GM12878 (cell line): ENCODE data around the gene CD68. TPM values are rescaled to one million over a fixed set of nuclear protein-coding genes. Genes with fewer than 3 reads are reported as not detected.

Source experiments
- ATAC-seq: fragments of 200-7000 bp; cut with Tn5 transposase; 3 replicates; pipeline ENCODE4 v1.9.1; 2020; ENCODE audit warnings: mild to moderate bottlenecking, moderate library complexity
- BruUV-seq: library from RNA; stranded (reverse); fragments of 400-500 nt; replicated peaks from 2 replicates; lab custom pipeline; 2021; lab: Mats Ljungman, UMichigan
- CTCF ChIA-PET: fragments of 300-600 bp; sonication (Branson Sonifier 250); formaldehyde crosslinking; extraction: SDS; loops from one replicate; lab custom pipeline; 2021; ENCODE audit warnings: inconsistent platforms; lab: Yijun Ruan, JAX
- POLR2A ChIA-PET: fragments of 350-600 bp; formaldehyde crosslinking; extraction: SDS; loops from one replicate; lab custom pipeline; 2021; ENCODE audit warnings: inconsistent platforms; lab: Charles Lee
- RAD21 ChIA-PET: fragments of 300-600 bp; sonication (Branson Sonifier 250); formaldehyde crosslinking; loops from one replicate; lab custom pipeline; 2023; ENCODE audit warnings: antibody characterized with exemption; ENCODE audit not compliant: unreplicated experiment; lab: Charles Lee
- SMC1A ChIA-PET: fragments of 300-600 bp; sonication (Branson Sonifier 250); formaldehyde crosslinking; loops from one replicate; lab custom pipeline; 2023; ENCODE audit not compliant: unreplicated experiment, uncharacterized antibody; lab: Charles Lee
- DNase-seq: peaks from one replicate; pipeline ENCODE4 v3.0.0-alpha.2; 2011; ENCODE audit warnings: low read depth, low spot score
- FAIRE-seq: peaks from 3 replicates; lab custom pipeline; 2011; peaks lifted over from hg19 to GRCh38; lab: Jason Lieb, UNC
- H2AFZ ChIP-seq: 2 replicates; pipeline ENCODE4 v1.6.0; 2011; ENCODE audit warnings: low read depth, low read length, control low read depth; ENCODE audit not compliant: control insufficient read depth
- H3K27ac ChIP-seq: 2 replicates; pipeline ENCODE4 v1.5.1; 2011; ENCODE audit warnings: control low read depth; ENCODE audit not compliant: control insufficient read depth, insufficient read depth
- H3K27me3 ChIP-seq, 2 experiments: replicated peaks in 1 of 2; 2 replicates each; pipeline versions ENCODE4 v1.6.0 to v1.6.1; 2011; ENCODE audit warnings: low read length in 1 of 2; ENCODE audit not compliant: control insufficient read depth in 2 of 2, insufficient read depth in 2 of 2
- H3K36me3 ChIP-seq, 2 experiments: 2 replicates each; pipeline ENCODE4 v1.5.1; 2011; ENCODE audit warnings: low read length in 1 of 2; ENCODE audit not compliant: control insufficient read depth in 2 of 2, insufficient read depth in 2 of 2
- H3K4me1 ChIP-seq: 2 replicates; pipeline ENCODE4 v1.6.1; 2011; ENCODE audit warnings: mild to moderate bottlenecking, low read length, moderate library complexity, mixed read lengths; ENCODE audit not compliant: control insufficient read depth, insufficient read depth
- H3K4me2 ChIP-seq: 2 replicates; pipeline ENCODE4 v1.6.0; 2011; ENCODE audit warnings: control low read depth; ENCODE audit not compliant: control insufficient read depth, insufficient read depth
- H3K4me3 ChIP-seq: fragments of 200-600 bp; sonication (generic); 2 replicates; pipeline ENCODE4 v1.5.1; 2016
- H3K79me2 ChIP-seq: 2 replicates; pipeline ENCODE4 v1.6.0; 2011; ENCODE audit warnings: low read length; ENCODE audit not compliant: control insufficient read depth, insufficient read depth
- H3K9ac ChIP-seq: 2 replicates; pipeline ENCODE4 v1.8.0; 2011; ENCODE audit warnings: low read length, control low read depth, mixed read lengths; ENCODE audit not compliant: control insufficient read depth, insufficient read depth
- H3K9me3 ChIP-seq: replicated peaks from 3 replicates; pipeline ENCODE4 v1.5.1; 2011; ENCODE audit warnings: mild to moderate bottlenecking, low read length; ENCODE audit not compliant: control insufficient read depth, insufficient read depth
- H4K20me1 ChIP-seq: 2 replicates; pipeline ENCODE4 v1.6.0; 2011; ENCODE audit not compliant: control insufficient read depth, insufficient read depth
- BCL3 ChIP-seq: IDR thresholded peaks from 2 replicates; pipeline ENCODE4 v1.6.1; 2011; ENCODE audit warnings: borderline replicate concordance, low read depth, mild to moderate bottlenecking, moderate library complexity, low read length; ENCODE audit not compliant: insufficient read depth, poor library complexity, severe bottlenecking
- BRCA1 ChIP-seq: IDR thresholded peaks from 2 replicates; pipeline ENCODE4 v1.6.1; 2011; ENCODE audit warnings: low read depth, low read length, improper control_type of control experiment
- EP300 ChIP-seq, 2 experiments: fragments of 150-350 bp in 1 of 2; IDR thresholded peaks; 2 replicates each; pipeline ENCODE4 v1.6.1; 2011 to 2012; ENCODE audit warnings: low read depth in 2 of 2, low read length in 2 of 2, borderline replicate concordance in 1 of 2, improper control_type of control experiment in 1 of 2, inconsistent platforms in 1 of 2; ENCODE audit not compliant: control insufficient read depth in 1 of 2
- EZH2 ChIP-seq: IDR thresholded peaks from 2 replicates; pipeline ENCODE4 v1.6.1; 2012; ENCODE audit warnings: low read depth, mild to moderate bottlenecking, control low read depth, inconsistent platforms, low read length, borderline replicate concordance; ENCODE audit not compliant: control insufficient read depth
- HDAC6 ChIP-seq: fragments of 200-600 bp; sonication (generic); IDR thresholded peaks from one replicate; pipeline ENCODE4 v1.8.0; 2017; ENCODE audit warnings: antibody characterized with exemption; ENCODE audit not compliant: unreplicated experiment
- JUNB ChIP-seq: IDR thresholded peaks from 2 replicates; pipeline ENCODE4 v1.6.1; 2016; ENCODE audit warnings: antibody characterized with exemption, mild to moderate bottlenecking
- KLF5 ChIP-seq: fragments of 450-650 bp; IDR thresholded peaks from 2 replicates; pipeline ENCODE4 v1.6.1; 2014; ENCODE audit warnings: mild to moderate bottlenecking; ENCODE audit not compliant: partially characterized antibody
- NBN ChIP-seq: fragments of 450-650 bp; IDR thresholded peaks from 2 replicates; pipeline ENCODE4 v1.6.1; 2016
- NR2C1 ChIP-seq: fragments of 450-650 bp; IDR thresholded peaks from 2 replicates; pipeline ENCODE4 v1.6.1; 2017; ENCODE audit warnings: antibody characterized with exemption, mild to moderate bottlenecking, moderate library complexity
- SUPT20H ChIP-seq: IDR thresholded peaks from 2 replicates; pipeline ENCODE4 v1.6.1; 2011; ENCODE audit warnings: low read depth, mild to moderate bottlenecking, low read length, moderate library complexity, borderline replicate concordance; ENCODE audit not compliant: control insufficient read depth
- SUZ12 ChIP-seq: fragments of 200-600 bp; sonication (generic); IDR thresholded peaks from one replicate; pipeline ENCODE4 v1.6.1; 2018; ENCODE audit warnings: antibody characterized with exemption, mild to moderate bottlenecking; ENCODE audit not compliant: unreplicated experiment
- TARDBP ChIP-seq: IDR thresholded peaks from 2 replicates; pipeline ENCODE4 v1.6.1; 2016; ENCODE audit warnings: borderline replicate concordance
- TCF3 ChIP-seq: IDR thresholded peaks from 2 replicates; pipeline ENCODE4 v1.6.1; 2012; ENCODE audit warnings: low read depth, mild to moderate bottlenecking, low read length, borderline replicate concordance; ENCODE audit not compliant: insufficient read depth
- TCF7 ChIP-seq: IDR thresholded peaks from 2 replicates; pipeline ENCODE4 v1.6.1; 2014; ENCODE audit warnings: antibody characterized with exemption, borderline replicate concordance
- USF2 ChIP-seq: IDR thresholded peaks from 2 replicates; pipeline ENCODE4 v1.6.1; 2011; ENCODE audit warnings: low read depth, low read length, improper control_type of control experiment, borderline replicate concordance
- YY1 ChIP-seq: IDR thresholded peaks from 2 replicates; pipeline ENCODE4 v1.6.1; 2011; ENCODE audit warnings: low read depth, mild to moderate bottlenecking, low read length
- WGBS: methylation state at CpG from one replicate; pipeline ENCODE4 v1.1.6; 2016; ENCODE audit warnings: low lambda C conversion rate; ENCODE audit not compliant: insufficient replicate concordance, insufficient coverage; ENCODE audit errors: missing lambda C conversion rate; 5-methylcytosine and 5-hydroxymethylcytosine counted together
- in situ Hi-C: fragments of 300-500 bp; cut with MboI; formaldehyde crosslinking; loops from 9 replicates; pipeline ENCODE4 v1.14.3; 2018; ENCODE audit warnings: mixed read lengths
- intact Hi-C: fragments of 100-400 bp; cut with micrococcal nuclease; formaldehyde crosslinking; loops from one replicate; pipeline ENCODE4 v1.14.2; 2022; ENCODE audit not compliant: unreplicated experiment
- polyA plus RNA-seq, 11 experiments: library from polyadenylated mRNA; depleted of rRNA in 4 of 11; unstranded in 6 of 11; stranded (reverse) in 5 of 11; fragments of >200 nt; fragmentation: Nextera tagmentation in 4 of 11; fragmentation: Illumina TruSeq in 1 of 11; extraction: Ambion mirVana in 4 of 11; extraction: Trizol in 1 of 11; gene quantifications; 1 replicate in 1 of 11; 2 replicates in 10 of 11; pipeline versions ENCODE4 v1.2.1 to v1.2.3, GENCODE V29; 2011 to 2016; ENCODE audit warnings: inconsistent platforms in 2 of 11, missing spikeins in 2 of 11, low read depth in 1 of 11
- total RNA-seq, 4 experiments: library from RNA; depleted of rRNA in 3 of 4; stranded (reverse); fragments of >200 nt in 3 of 4; fragmentation: Illumina TruSeq in 1 of 4; extraction: Trizol in 1 of 4; gene quantifications; 2 replicates each; pipeline versions ENCODE4 v1.2.1 to v1.2.3, GENCODE V29; 2013 to 2021

CD68 gene
- total and polyA plus RNA-seq, 10 of the 15 experiments (the other 5 are each of a cell fraction or from before 2014, with no cell fraction given), result 2.6 to 6.9 (median 3.8) TPM

- no peak overlapping the region for H2AFZ ChIP-seq
- H3K27ac ChIP-seq, result peak overlapping the region; percentile 97
- H4K20me1 ChIP-seq, result peaks cover 25% of the 10 kb centered on the region
- in situ Hi-C loops, result loop anchor here (25.0 kb wide), 1 partner anchor 535 kb away; the partner anchor contains the start of genes SLC16A11 and SLC16A13
- H3K4me3 ChIP-seq, result peak overlapping the region; percentile 93
- peak overlapping the region; percentile 99 for H3K9ac ChIP-seq
- peaks cover 54% of the 10 kb centered on the region for H3K79me2 ChIP-seq
- TSS peak; percentile 48 for BruUV-seq
- peak overlapping the region; percentile 18; the same call in 1 of the 2 replicates for H3K4me2 ChIP-seq
- H3K36me3 ChIP-seq, result peaks cover 34 to 49% of the 10 kb centered on the region in 2 experiments
- DNase-seq, result peak; percentile 98
- POLR2A ChIA-PET, result interaction anchor here (1.0 to 5.1 kb wide), 7 partner anchors 12 to 236 kb away, joined by 3 to 39 read pairs (median 4); partner anchors contain the start of genes ACAP1, FXR2, MPDU1 and TP53
- H3K9me3 ChIP-seq, result no peaks in the 10 kb centered on the region
- CTCF ChIA-PET, result interaction anchor here (1.0 to 1.3 kb wide), 2 partner anchors 114 to 115 kb away, joined by 5 read pairs; partner anchors contain the start of genes TP53 and WRAP53
- WGBS, result under 1% methylated on average over 45 of the region's 73 CpGs
- intact Hi-C loops, result loop anchor here (1.0 to 5.0 kb wide), 3 partner anchors 11 to 115 kb away; partner anchors contain the start of genes POLR2A, SENP3, TP53 and WRAP53
- FAIRE-seq, result no peak
- H3K4me1 ChIP-seq, result peaks cover 21% of the 10 kb centered on the region
- ATAC-seq, result peak; percentile 0
- RAD21 ChIA-PET, result interaction anchor here (0.6 to 2.8 kb wide), 4 partner anchors 11 to 137 kb away, joined by 3 to 9 read pairs (median 6); partner anchors contain the start of genes MPDU1, TMEM102, TP53 and WRAP53
- H3K27me3 ChIP-seq, result no peaks in the 10 kb centered on the region
- SMC1A ChIA-PET, result no interaction called here
- peak; percentile 96 for TF ChIP-seq HDAC6
- no peak for TF ChIP-seq EZH2
- no peak for TF ChIP-seq SUZ12
- TF ChIP-seq EP300 (IDR thresholded peaks at IDR 0.05; ENCODE audit: borderline replicate concordance in 1 of 2, control insufficient read depth in 1 of 2, low read depth in 2 of 2, low read length in 2 of 2), result no peak
- TF ChIP-seq TCF3, result peak; percentile 89; the same call in 1 of the 2 replicates
- peak; percentile 95 for TF ChIP-seq KLF5
- no peak for TF ChIP-seq SUPT20H
- TF ChIP-seq TARDBP, result peak; percentile 82
- TF ChIP-seq BCL3, result peak; percentile 9
- TF ChIP-seq JUNB, result no peak; the same call in 1 of the 2 replicates
- no peak for TF ChIP-seq USF2
- TF ChIP-seq NBN, result no peak; the same call in 1 of the 2 replicates
- TF ChIP-seq NR2C1, result no peak
- TF ChIP-seq BRCA1, result no peak
- TF ChIP-seq TCF7, result no peak
- peak; percentile 95 for TF ChIP-seq YY1
Observed at GRCh38 chr17:7572588-7573323, 6.7 kb upstream of the CD68 start.
